HG03103 (cell line): ENCODE measurements around the gene ZNF543.

Experiments used
- ATAC-seq: cut with Tn5 transposase; IDR thresholded peaks from one replicate; pipeline ENCODE4 v1.9.1; 2021; ENCODE audit warnings: low read depth; ENCODE audit not compliant: unreplicated experiment

ZNF543 gene

DNA sequence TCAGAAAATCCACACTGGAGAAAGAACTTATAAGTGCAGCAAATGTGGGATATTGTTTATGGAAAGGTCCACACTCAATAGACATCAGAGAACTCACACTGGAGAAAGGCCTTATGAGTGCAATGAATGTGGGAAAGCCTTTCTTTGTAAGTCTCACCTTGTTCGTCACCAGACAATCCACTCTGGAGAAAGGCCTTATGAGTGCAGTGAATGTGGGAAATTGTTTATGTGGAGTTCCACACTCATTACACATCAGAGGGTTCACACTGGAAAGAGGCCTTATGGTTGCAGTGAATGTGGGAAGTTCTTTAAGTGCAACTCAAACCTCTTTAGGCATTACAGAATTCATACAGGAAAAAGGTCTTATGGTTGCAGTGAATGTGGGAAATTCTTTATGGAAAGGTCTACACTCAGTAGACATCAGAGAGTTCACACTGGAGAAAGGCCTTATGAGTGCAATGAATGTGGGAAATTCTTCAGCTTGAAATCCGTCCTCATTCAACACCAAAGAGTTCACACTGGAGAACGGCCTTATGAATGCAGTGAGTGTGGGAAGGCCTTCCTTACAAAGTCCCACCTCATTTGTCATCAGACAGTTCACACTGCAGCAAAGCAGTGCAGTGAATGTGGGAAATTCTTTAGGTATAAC, 57.4 kb downstream of the ZNF543 start:
- no peak for ATAC-seq
